ENCODE results near the gene LCOR.
A peak's percentile ranks its signal among the peaks of the same experiment; 100 is the strongest.

DNA sequence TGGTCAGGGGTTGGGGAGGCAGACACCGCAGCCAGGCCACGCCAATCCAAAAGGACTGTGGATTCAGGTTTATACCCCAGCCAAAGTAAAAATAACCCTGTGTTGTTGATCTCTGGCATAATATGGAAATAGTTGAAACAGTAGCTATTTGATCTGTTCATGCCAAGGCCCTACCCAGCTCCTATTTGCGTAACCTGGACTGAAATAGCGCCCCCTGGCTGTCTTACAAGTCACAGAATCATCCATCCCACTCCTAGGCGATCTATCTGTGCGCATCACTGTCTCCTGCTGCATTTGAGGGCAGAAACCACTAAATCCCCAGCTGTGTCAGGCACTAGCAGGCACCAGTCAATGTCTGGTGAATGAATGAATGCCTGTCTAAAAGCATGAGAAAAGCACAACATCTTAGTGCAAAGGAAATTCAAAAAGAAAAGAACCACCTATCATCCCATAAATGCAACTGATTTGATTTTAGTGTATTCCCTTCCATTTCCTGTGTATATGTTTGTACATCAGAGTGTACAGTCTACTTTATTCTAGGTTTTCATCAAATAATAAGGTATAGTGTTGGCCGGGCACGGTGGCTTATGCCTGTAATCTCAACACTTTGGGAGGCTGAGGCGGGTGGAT lies 193.6 kb downstream of the LCOR start:
- TF ChIP-seq, protein P1, sequence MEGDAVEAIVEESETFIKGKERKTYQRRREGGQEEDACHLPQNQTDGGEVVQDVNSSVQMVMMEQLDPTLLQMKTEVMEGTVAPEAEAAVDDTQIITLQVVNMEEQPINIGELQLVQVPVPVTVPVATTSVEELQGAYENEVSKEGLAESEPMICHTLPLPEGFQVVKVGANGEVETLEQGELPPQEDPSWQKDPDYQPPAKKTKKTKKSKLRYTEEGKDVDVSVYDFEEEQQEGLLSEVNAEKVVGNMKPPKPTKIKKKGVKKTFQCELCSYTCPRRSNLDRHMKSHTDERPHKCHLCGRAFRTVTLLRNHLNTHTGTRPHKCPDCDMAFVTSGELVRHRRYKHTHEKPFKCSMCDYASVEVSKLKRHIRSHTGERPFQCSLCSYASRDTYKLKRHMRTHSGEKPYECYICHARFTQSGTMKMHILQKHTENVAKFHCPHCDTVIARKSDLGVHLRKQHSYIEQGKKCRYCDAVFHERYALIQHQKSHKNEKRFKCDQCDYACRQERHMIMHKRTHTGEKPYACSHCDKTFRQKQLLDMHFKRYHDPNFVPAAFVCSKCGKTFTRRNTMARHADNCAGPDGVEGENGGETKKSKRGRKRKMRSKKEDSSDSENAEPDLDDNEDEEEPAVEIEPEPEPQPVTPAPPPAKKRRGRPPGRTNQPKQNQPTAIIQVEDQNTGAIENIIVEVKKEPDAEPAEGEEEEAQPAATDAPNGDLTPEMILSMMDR (conservative IDR thresholded peaks at IDR 0.05 in 1 of 2, IDR thresholded peaks at IDR 0.05 in 1 of 2; ENCODE audit: low read depth in 1 of 2, low read length in 2 of 2), result peak; percentile 43 to 66
- no peak for TF ChIP-seq EZH2 (IDR thresholded peaks at IDR 0.05; ENCODE audit: low read length, missing control alignments)

Data from fibroblast of lung (primary cell).